GM18867 (cell line): Measurements from ENCODE around the gene PYGL.
"Not testable (repeated sequence)": the region's sequence is repeated elsewhere in the genome, so short reads cannot be mapped to it uniquely, and the experiment has no call there.

Experiments used
- ATAC-seq: cut with Tn5 transposase; IDR thresholded peaks from one replicate; pipeline ENCODE4 v1.9.1; 2021; ENCODE audit warnings: mild to moderate bottlenecking, moderate library complexity; ENCODE audit not compliant: unreplicated experiment

Gene PYGL

GRCh38 chr14:50943943-50944646 is at the start of gene PYGL:
PYGL (minus strand) TSS chr14:50944483; CDS start chr14:50944403, 80 bp downstream.
- peak; percentile 86 for ATAC-seq

- ATAC-seq, result no peak
These were observed 41.6 kb upstream of the PYGL start for GRCh38 chr14:50985859-50986331.

GRCh38 chr14:50985124-50985858 is 41.0 kb upstream of the PYGL start:
- no peak for ATAC-seq

GRCh38 chr14:50984036-50984710 is 39.9 kb upstream of the PYGL start:
- ATAC-seq, result no peak

- no peak for ATAC-seq
These were observed 35.9 kb upstream of the PYGL start for GRCh38 chr14:50979941-50980850.

GRCh38 chr14:50978888-50979287 is 34.6 kb upstream of the PYGL start:
- ATAC-seq, result peak; percentile 87

- no peak for ATAC-seq
These were observed 34.2 kb upstream of the PYGL start for GRCh38 chr14:50978529-50978871.

GRCh38 chr14:50977863-50978528 is 33.7 kb upstream of the PYGL start:
- peak; percentile 59 for ATAC-seq

- no peak for ATAC-seq
These were observed 29.8 kb upstream of the PYGL start for GRCh38 chr14:50974118-50974517.

- no peak for ATAC-seq
These were observed 28.5 kb upstream of the PYGL start for GRCh38 chr14:50972734-50973133.

GRCh38 chr14:50970886-50971781 is 26.9 kb upstream of the PYGL start:
- ATAC-seq, result no peak

- ATAC-seq, result no peak
These were observed 23.5 kb upstream of the PYGL start for GRCh38 chr14:50967790-50968189.

GRCh38 chr14:50967103-50967502 is 22.8 kb upstream of the PYGL start:
- ATAC-seq, result no peak

- no peak for ATAC-seq
These were observed 20.6 kb upstream of the PYGL start for GRCh38 chr14:50964683-50965390.

GRCh38 chr14:50963919-50964318 is 19.6 kb upstream of the PYGL start:
- no peak for ATAC-seq

- ATAC-seq, result no peak
These were observed 17.4 kb upstream of the PYGL start for GRCh38 chr14:50961605-50962221.

GRCh38 chr14:50957296-50957695 is 13.0 kb upstream of the PYGL start:
- ATAC-seq, result no peak

- not testable (repeated sequence) for ATAC-seq
These were observed 12.1 kb upstream of the PYGL start for GRCh38 chr14:50956421-50956820.
